Suprapubic skin (tissue), 4 donors: ENCODE measurements around the gene ADARB1. TPM values are rescaled to one million over a fixed set of nuclear protein-coding genes. Genes with fewer than 3 reads are reported as not detected.

Experiments used
- DNase-seq, 2 donors: peaks; one replicate each; pipeline ENCODE4 v3.0.0-alpha.2; 2019; ENCODE audit warnings: low spot score in 2 of 2
- H3K27ac ChIP-seq: fragments of 200-600 bp; sonication (generic); one replicate; pipeline ENCODE4 v1.5.1; 2019
- H3K27me3 ChIP-seq: fragments of 200-600 bp; sonication (generic); one replicate; pipeline ENCODE4 v1.5.1; 2019
- H3K36me3 ChIP-seq: fragments of 200-600 bp; sonication (generic); one replicate; pipeline ENCODE4 v1.5.1; 2019
- H3K4me1 ChIP-seq: fragments of 200-600 bp; sonication (generic); one replicate; pipeline ENCODE4 v1.5.1; 2019
- H3K4me3 ChIP-seq: fragments of 200-600 bp; sonication (generic); one replicate; pipeline ENCODE4 v1.5.1; 2019; ENCODE audit warnings: mild to moderate bottlenecking
- H3K9me3 ChIP-seq: fragments of 200-600 bp; sonication (generic); one replicate; pipeline ENCODE4 v1.5.1; 2019
- CTCF ChIP-seq, 2 donors: fragments of 200-600 bp in 1 of 2; fragments of 450-650 bp in 1 of 2; sonication (generic) in 1 of 2; IDR thresholded peaks; one replicate each; pipeline ENCODE4 v1.5.1; 2016 to 2019; ENCODE audit warnings: antibody characterized with exemption in 2 of 2, mild to moderate bottlenecking in 1 of 2, moderate library complexity in 1 of 2
- EP300 ChIP-seq: sonication (generic); formaldehyde crosslinking; IDR thresholded peaks from one replicate; pipeline ENCODE4 v1.6.1; 2017; ENCODE audit warnings: antibody characterized with exemption
- POLR2A ChIP-seq, 2 donors: fragments of 450-650 bp; IDR thresholded peaks; one replicate each; pipeline ENCODE4 v1.6.1; 2017; ENCODE audit warnings: antibody characterized with exemption in 2 of 2, mild to moderate bottlenecking in 2 of 2, moderate library complexity in 2 of 2
- POLR2AphosphoS5 ChIP-seq, 3 donors: sonication (generic); formaldehyde crosslinking; IDR thresholded peaks; one replicate each; pipeline ENCODE4 v1.6.1; 2017; ENCODE audit warnings: antibody characterized with exemption in 3 of 3
- WGBS: methylation state at CpG from one replicate; pipeline ENCODE4 v1.1.5; 2018; 5-methylcytosine and 5-hydroxymethylcytosine counted together
- total RNA-seq, 4 donors: library from RNA; depleted of rRNA; stranded (reverse); fragments of >200 nt; gene quantifications; one replicate each; pipeline ENCODE4 v1.1.0, GENCODE V29; 2016

The ADARB1 gene
- total RNA-seq, 4 donors from 2014 or later = 13.2 to 23.6 (median 20.3) TPM

- Histone ChIP-seq H3K36me3 (no peaks in the 10 kb centered on the region), H3K4me3 (no peak overlapping the region), H3K4me1 (peaks cover 23% of the 10 kb centered on the region), H3K27me3 (no peaks in the 10 kb centered on the region), H3K9me3 (no peaks in the 10 kb centered on the region), H3K27ac (no peak overlapping the region)
- TF ChIP-seq EP300 (no peak), POLR2A (IDR thresholded peaks at IDR 0.05) (no peak), POLR2AphosphoS5 (IDR thresholded peaks at IDR 0.05) (no peak), CTCF (IDR thresholded peaks at IDR 0.05) (no peak)
- WGBS = 90% methylated on average over 15 of the region's 18 CpGs
- DNase-seq = no peak
These were observed 20.0 kb upstream of the ADARB1 start for GRCh38 chr21:45054227-45054926.

GRCh38 chr21:45054927-45055612 lies 19.3 kb upstream of the ADARB1 start:
- Histone ChIP-seq H3K27ac (no peak overlapping the region), H3K4me1 (peaks cover 23% of the 10 kb centered on the region), H3K27me3 (no peaks in the 10 kb centered on the region), H3K4me3 (no peak overlapping the region), H3K9me3 (no peaks in the 10 kb centered on the region), H3K36me3 (no peaks in the 10 kb centered on the region)
- no peak for DNase-seq
- 90% methylated on average over 7 of the region's 37 CpGs for WGBS
- no peak for TF ChIP-seq POLR2A (IDR thresholded peaks at IDR 0.05)

GRCh38 chr21:45055861-45056260 lies 18.5 kb upstream of the ADARB1 start:
- peaks cover 19% of the 10 kb centered on the region for H3K4me1 ChIP-seq
- no peak overlapping the region for H3K4me3 ChIP-seq

GRCh38 chr21:45056296-45056904 lies 18.0 kb upstream of the ADARB1 start:
- Histone ChIP-seq H3K36me3 (no peaks in the 10 kb centered on the region), H3K4me3 (no peak overlapping the region), H3K4me1 (peaks cover 19% of the 10 kb centered on the region), H3K27ac (peak overlapping the region; percentile 45), H3K9me3 (no peaks in the 10 kb centered on the region), H3K27me3 (no peaks in the 10 kb centered on the region)
- WGBS = 53% methylated on average over 22 of the region's 22 CpGs
- DNase-seq = no peak
- TF ChIP-seq POLR2AphosphoS5 (IDR thresholded peaks at IDR 0.05) = no peak
- TF ChIP-seq CTCF (IDR thresholded peaks at IDR 0.05) = no peak
- TF ChIP-seq EP300 = no peak

More at GRCh38 chr21:45055861-45056260, 18.5 kb upstream of the ADARB1 start:
- Histone ChIP-seq H3K9me3 (no peaks in the 10 kb centered on the region), H3K27me3 (no peaks in the 10 kb centered on the region), H3K27ac (no peak overlapping the region), H3K36me3 (no peaks in the 10 kb centered on the region)
- TF ChIP-seq POLR2A (IDR thresholded peaks at IDR 0.05) (no peak), CTCF (IDR thresholded peaks at IDR 0.05) (no peak), EP300 (no peak), POLR2AphosphoS5 (IDR thresholded peaks at IDR 0.05) (no peak)
- 58% methylated on average over 16 of the region's 16 CpGs for WGBS
- DNase-seq = no peak

GRCh38 chr21:45056917-45057560 lies 17.3 kb upstream of the ADARB1 start:
- Histone ChIP-seq H3K4me3 (no peak overlapping the region), H3K9me3 (no peaks in the 10 kb centered on the region), H3K36me3 (no peaks in the 10 kb centered on the region), H3K27ac (no peak overlapping the region), H3K27me3 (no peaks in the 10 kb centered on the region), H3K4me1 (peaks cover 16% of the 10 kb centered on the region)
- 74% methylated on average over 12 of the region's 12 CpGs for WGBS
- TF ChIP-seq CTCF (IDR thresholded peaks at IDR 0.05) (no peak), POLR2AphosphoS5 (IDR thresholded peaks at IDR 0.05) (no peak), EP300 (no peak), POLR2A (IDR thresholded peaks at IDR 0.05) (no peak)
- DNase-seq = no peak
